Kidney capillary endothelial cell (primary cell): ENCODE measurements around the gene PVALB.

Experiments
- DNase-seq: peaks from one replicate; pipeline ENCODE4 v3.0.0-alpha.2; 2018; ENCODE audit warnings: low spot score

PVALB gene

DNA sequence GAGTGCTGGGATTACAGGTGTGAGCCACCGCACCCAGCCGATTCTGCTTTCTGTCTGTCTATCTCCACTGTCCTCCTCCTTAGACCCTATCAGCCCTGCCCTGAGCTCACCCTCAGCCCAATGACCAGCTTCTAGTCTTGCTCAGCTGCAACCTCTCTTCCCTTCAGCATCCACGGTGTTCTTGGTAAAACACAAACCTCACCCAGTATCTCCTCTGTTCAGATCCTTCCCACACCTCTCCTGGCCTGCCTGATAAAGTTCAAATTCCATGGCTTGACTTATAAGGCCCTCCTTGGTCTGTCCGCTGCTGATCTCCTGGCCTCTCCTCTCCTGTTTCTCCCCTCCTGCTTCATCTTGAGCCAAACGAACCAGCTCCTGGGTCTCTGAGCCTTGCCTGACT, 29.4 kb upstream of the PVALB start:
- DNase-seq = no peak

DNA sequence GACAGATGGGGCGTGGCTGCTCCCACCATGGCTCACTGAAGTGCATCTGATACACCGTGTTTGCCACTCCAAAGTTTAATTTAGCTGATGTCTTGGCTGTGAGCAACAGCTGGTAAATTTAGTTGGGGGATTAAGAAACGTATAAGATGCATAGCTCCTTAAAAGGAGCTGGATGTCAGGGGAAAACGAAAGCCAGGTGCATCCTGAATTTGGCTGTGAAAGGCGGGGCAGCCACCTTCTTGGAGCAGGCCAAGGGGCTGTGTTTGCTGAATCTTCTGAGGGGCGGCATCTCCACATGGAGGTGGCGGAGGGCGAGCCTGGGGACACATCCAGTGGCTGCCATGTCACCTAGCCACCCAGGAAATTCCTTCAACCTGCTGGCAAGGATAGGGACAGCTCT, 23.3 kb upstream of the PVALB start:
- DNase-seq = no peak

DNA sequence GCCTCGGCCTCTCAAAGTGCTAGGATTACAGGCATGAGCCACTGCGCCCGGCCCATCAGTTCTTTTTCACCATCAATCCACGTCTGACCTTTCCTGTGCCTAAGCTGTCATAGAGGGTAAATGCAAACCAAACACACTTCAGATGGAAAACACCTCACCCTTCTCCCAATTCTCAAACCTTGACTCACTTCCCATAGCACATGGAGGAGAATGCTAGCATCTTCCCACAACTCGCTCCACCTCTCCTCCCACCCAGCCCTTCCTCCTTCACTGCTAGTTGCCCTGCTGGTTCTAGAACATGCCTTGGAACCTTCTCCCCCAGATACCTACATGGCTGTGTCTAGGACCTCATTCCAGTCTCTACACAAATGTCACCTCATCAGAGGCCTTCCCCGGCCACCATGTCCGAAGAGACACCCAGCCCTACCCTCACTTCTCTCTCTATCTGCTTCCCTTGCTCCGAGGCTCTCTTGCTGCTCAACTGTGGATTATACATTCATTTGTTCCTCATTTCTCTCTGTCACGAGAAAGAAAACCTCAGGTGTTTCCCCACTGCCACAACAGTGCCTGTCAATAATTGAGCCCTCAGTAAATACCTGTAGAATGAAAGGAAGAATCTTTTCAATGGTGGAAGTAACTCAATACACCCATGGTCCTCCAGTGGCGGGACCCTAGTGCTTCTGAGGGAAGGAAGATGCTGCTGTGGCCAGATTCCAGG, 22.7 kb upstream of the PVALB start:
- peak; percentile 37 for DNase-seq

DNA sequence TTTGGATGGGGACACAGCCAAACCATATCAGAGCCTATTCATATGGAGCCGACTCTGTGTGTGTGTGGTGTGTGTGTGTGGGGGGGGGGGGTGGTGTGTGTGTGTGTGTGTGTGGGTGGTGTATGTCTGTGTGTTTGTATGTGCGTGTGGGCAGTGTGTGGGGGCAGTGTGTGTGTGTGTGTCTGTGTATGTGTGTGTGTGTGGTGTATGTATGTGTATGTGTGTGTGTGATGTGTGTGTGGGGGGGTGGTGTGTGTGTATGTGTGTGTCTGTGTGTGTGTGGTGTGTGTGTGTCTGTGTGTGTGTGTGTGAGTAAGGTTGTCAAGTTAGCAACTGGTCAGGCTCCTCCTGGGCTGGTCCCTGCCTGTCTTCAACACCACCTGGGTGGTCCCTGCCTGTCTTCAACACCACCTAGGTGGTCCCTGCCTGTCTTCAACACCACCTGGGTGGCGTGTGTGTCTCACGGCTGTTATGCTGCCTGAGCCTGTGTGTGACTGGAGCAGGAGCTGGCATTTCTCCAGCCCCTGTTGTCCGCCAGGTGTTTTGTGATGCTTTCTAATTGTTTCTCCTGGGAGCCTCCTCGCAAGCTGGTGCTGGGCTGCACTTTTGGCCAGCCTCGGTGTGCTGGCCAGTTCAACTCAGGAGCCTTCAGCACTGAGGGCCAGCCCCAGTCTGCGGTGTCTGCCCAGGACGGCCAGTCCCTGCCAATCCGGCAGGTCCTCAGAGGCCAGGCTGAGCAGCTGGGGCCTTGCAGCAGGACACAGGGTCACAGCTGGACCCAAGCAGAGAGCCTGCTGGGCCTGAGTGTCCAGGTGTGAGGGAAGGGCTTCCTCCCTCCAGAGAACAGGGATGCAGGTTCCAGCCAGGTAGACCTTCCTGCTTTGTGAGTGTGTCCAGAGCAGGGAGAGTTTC, 21.5 kb upstream of the PVALB start:
- DNase-seq = no peak

DNA sequence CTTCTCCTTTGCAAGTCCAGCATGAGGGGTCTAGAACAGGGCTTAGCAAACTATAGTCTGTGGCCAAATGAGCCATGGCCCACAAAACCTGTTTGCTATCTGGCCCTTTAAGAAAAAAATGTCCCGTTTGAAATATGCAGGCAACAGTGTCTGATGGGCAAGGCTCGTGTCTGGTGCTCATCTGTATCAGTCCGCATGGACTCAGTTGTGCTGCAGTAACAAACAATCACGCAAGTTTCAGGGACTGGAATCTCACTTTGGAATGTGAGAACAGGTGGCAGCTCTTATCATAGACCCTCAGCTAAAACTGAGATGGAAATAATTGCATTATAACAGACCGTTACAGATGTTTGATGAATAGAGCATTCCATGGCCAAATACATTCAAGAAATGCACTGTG, 19.1 kb upstream of the PVALB start:
- DNase-seq = no peak

DNA sequence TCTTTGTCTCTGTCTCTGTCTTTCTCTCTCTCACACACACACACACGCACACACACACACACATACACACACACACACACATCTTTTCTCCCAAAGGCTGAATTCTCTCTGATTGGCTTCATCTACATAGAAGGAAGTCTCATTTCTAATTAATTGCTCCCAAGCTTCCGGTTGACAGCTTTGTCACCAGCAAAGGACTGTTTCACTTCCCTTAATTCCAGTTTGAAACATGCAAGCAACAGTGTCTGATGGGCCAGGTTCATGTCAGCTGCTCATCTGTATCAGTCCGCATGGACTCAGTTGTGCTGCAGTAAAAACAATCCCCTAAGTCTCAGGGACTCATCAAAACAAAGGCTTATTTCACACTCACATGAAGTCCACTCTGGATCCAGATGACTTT, 16.2 kb upstream of the PVALB start:
- DNase-seq = no peak

DNA sequence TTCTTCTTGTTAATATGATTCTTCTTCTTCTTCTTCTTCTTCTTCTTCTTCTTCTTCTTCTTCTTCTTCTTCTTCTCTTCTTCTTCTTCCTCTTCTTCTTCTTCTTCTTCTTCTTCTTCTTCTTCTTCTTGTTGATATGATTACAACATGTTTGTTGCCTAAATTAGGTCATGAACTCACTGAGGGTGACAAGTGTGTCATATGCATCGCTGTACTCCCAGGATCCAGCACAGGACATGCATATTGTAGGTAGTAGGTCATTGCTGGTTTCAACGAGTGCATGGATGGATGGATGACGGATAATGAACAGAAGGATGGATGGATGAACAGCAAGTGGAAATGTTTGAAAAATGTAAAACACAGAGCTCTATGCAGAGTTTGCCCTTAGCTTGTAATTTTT, 14.9 kb upstream of the PVALB start:
- DNase-seq = no peak

DNA sequence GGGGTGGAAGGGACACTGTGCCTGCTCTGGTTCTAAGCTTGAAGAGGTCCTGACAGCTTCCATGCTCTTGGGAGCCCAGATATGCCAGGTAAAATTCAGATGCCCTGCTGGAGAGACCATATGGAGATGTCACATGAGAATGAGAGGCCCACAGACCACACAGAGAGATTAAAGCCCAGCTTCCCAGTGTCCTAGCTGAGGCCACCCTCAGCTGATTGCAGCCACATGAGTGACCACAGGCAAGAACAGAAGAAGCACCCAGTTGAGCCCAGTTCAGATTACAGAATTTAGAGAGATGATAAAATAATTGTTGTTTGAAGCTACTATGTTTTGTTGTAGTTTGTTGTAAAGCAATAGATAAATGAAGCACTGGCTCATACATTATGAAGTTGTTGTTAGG, 14.4 kb upstream of the PVALB start:
- DNase-seq = no peak

DNA sequence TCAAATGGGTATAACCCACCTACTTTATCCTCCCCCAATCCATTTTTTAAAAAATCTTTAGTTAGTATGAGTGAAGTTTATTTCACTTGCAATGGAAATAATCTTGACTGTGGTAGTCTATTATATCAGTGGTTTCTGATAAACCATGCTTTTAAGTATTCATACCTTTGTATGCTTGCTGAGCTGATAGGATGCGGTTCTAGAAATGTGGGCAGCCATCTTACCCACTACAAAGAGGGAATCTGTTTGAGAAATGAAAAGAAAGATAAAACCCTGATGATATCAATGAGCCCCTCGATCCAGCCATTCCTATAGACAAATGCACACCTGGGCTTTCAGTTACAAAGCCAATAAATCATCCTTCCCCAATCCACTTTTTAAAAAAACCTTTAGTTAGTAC, 13.8 kb upstream of the PVALB start:
- no peak for DNase-seq

DNA sequence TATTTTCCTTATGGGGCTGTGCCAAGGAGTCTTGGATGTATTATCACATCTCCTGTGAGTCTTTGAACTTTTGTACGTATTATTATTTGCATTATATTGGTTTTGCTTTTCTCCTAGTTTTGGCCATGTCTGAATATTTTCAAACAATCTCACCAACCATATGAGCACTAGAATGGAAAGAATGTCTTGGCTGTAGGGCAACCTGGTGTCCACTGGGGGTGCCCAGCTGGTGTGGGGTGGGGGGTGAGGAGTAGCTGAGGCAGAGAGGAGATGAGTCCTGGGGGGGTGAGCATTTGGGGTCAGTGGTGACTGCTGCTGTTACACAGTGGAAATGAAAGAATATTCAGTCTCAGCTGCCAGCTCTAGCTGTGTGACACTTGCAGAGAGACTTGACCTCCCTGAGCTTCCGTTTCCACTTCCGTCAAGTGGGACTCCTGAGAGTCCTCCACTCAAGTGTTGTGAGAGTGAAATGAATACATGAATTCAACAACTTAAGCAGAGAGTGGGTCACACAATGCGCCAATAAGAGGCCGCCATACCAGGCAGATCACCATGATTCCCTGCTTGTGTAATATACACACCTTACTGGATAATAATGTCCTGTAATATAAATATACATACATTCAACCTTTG, 12.7 kb upstream of the PVALB start:
- DNase-seq = no peak

DNA sequence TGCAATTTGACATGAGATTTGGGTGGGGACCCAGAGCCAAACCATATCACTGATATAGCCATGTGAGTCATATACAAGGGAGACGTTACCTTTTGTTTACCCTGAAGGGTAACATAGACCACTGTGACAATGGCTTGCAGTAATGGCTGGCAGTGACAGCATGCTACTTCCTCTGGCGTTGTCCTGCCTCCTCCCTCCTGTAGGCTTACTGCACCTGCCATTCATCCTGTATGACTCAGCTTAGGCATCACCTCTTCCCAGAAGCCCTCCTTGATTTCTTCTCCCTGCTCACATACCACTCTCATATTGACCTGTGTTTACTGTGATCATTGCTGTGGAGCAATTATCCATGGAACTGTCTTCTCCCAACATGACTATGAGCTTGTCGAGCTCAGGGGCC, 12.0 kb upstream of the PVALB start:
- DNase-seq = peak; percentile 24

DNA sequence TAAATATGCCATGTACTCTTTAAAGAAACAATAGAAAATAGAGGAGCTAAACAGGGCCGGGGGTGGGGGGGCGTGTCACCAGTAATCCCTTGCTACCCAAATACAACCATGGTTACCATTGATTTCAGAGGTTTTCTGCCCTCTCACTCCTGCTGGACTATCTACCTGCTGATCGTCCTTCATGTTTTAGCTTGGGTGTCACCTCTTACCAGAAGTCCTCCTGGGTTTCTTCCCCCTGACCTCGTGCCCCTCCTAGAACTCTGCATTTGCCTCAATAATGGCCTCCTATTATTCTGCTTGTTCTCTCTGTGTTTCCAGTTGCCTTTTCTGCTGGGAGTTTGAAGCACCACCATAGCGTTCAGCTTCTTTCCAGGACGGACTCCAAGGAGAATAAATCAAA, 9.4 kb upstream of the PVALB start:
- DNase-seq = no peak

DNA sequence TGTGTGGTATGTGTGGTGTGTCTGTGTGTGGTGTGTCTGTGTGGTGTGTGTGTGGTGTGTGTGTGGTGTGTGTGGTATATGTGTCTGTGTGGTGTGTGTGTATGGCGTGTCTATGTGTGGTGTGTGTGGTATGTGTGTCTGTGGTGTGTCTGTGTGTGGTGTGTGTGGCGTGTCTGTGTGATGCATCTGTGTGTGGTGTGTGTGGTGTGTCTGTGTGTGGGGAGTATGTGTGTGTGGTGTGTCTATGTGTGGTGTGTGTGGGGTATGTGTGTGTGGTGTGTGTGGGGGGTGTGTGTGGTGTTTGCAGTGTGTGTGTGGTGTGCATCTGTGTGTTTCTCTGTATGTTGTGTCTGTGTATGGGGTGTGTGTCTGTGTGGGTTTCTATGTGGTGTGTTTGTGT, 7.8 kb upstream of the PVALB start:
- DNase-seq = no peak

DNA sequence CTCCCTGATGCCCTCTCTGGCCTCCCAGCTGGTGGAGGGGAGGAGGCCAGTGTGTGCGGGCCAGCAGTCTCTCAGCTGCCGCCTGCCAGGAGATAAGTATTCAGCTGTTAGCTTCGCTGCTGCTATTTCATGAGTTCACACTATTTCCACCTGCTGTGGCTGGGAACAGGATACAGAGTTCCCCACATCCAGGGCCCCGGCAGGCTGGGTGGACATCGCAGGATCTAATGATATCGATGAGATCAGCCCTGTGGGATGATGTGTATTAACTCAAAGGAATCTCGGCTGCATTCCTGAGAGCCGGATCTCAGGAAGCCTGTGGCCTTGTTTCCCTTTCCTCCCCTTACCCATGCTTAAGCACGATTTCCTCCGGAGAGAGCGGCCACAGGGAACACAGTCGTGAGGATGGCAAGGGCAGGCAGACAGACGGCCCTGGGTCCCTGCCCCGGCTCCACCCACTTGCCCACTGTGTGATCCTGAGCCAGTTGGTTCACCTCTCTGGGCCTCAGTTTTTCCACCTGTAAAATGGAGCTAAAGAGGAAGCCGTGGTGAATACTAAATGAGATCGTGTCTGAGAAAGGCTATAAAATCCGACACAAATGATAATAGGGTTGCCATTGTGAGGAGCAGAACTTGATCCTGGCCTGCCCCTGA, 6.5 kb upstream of the PVALB start:
- DNase-seq = peak; percentile 91

DNA sequence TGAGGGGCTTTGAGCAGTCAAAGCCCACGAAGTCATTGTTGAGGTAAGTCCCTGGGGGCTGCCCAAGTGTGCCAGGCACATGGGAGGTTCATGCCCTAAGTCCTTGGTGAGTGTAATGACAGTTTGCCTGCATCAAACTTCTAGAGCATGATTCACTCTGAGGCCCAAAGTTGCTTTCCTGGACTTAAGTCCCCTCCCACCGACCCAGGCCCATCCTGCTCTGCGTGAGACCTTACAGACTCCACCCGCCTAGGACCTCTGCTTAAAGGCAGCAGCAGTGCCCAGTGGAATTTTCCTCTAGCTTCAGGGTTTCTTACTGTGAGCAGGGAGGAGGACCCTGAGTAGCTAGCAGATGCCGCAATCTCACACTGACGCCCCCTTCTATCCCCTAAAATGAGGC, 5.7 kb upstream of the PVALB start:
- DNase-seq = peak; percentile 9

DNA sequence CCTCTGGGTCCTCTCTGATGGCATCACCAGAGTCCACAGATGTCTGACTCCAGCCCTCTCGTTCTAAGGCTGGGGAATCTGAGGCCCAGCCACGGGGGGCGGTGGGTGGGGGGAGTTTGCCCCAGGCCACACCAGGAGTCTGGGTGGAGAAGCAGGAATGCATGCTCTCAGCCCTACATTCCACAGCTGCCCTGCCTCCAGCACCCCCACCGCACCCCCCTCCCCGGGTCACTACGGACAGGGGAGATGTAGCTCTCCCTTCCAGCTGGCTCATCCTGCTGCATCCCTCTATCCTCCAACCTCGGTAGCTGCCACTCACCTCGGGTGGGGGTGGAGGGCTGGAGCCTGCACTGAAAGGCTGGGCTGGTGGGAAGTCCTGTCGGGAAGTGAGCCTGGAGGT, 2.3 kb upstream of the PVALB start:
- DNase-seq = no peak

DNA sequence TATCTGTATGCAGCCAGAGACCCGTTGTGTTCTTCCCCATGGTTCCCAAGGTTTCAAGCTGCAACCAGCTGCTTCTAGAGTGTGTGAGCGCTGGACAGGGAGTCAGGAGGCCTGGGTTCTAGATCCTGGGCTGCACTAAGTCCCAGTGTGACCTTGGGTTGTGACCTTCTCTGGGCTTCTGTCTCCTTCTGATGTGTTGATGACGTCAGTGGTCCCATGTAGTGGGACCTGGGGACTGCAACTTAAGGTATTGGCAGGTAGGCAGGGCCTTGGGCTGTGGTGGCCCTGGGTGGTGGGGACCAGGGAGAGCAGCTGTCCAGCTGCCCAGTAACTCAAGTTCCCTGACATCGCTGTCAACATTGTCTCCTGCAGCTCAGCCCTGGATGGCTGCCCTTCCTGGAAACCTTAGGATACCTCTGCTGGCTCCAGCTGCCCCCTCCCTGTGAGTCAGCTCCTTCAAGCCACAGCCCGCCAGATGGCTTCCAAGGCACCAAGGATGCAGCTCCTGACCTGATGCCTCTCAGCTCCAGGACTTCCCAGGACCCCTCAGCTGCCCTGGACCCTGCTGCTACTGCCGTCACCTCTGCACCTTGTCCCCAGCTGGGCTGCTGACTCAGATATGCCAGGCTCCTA, 1.3 kb upstream of the PVALB start:
- no peak for DNase-seq

DNA sequence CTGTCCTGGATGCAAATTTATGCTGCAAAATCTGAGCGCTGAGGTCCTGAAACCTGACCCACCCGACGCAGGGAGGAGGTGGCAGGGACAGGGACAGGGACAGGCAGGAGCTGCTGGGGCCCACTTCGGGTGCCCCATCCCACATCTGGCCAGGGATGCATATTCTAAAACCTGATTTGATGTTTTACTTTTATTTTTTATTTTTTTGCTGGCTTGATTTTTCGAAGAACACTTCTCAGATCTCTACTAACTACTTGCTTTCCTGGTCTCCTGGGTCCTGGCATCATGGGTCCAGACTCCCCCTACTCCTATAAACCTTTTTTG, 652 bp upstream of the PVALB start:
- DNase-seq = no peak

DNA sequence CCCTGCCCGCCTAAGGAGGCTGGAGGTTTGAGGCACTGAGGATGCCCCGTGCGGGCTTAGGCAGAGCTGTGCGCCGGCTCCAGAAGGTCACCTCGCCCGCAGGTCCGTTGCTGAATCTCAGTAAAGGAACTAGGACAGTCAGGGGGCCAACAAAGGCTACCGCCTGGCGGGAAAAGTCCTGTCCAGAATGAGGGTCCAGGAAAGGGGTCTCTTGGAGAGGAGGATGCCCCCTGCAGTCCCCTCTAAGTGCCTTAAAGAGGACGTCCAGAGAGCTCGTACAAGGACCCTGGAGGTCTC, 548 bp downstream of the PVALB start:
- DNase-seq = no peak

DNA sequence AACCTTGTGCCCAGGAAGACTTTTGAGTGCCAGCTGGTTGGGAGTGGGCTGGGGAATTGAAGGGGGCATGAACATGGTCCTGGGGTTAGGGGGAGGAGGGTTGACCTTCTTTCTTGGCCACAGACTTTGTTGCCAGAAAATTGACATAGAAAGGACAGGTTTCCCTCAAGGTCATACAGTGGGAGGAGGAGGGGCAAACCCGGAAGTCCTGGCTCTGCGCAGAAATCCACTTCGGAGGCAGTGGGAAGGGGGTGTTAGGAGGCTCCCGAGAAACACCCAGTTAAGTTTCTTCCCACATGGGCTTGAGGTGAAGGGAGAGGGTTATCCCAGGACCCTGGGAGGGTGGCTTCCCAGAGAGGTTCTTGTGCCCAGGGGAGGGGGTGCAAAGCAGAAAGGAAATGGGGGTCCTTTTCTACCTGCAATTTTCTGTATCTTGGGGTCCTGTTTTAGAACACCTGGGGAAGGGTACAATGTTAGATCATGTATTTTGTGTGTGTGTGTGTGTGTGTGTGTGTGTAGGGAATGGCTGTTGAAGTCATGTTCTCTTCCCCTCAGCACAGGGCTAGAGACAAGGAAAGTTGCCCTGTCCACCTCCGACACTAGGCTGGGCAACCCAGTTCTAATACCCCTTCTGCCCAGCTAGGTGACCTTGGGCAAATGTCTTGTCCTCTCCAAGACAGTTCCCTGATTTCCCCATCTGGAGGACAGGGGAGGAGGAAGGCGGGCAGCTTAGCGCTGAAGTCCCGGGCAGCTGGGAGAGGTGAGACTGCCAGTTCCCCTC, 1.1 kb downstream of the PVALB start:
- DNase-seq = no peak

DNA sequence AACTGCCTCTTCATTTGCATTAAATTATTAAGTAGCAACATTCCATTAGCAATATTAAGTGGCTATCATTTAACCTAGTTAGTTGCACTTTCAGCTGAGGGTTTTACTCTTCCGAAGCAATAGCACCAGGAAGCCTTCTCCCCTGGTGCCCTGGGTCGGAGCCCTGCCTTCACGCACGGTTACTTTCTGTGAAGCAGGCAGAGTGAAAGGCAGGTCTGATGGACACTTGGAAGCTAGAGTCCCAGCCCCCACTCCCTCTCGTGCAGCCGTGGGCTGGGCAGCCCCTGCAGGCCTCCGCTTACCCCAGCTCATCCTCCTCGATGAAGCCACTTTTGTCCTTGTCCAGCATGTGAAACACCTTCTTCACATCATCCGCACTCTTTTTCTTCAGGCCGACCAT, 2.0 kb downstream of the PVALB start:
- DNase-seq = no peak
